H1 (cell line): Measurements from ENCODE around the gene TIMP1. TPM values are rescaled to one million over a fixed set of nuclear protein-coding genes. Genes with fewer than 3 reads are reported as not detected.

Source experiments
- CTCF ChIA-PET: fragments of 300-600 bp; sonication (Branson Sonifier 250); formaldehyde crosslinking; loops from one replicate; lab custom pipeline; 2021; ENCODE audit not compliant: partially characterized antibody; lab: Charles Lee
- POLR2A ChIA-PET: fragments of 300-600 bp; sonication (Branson Sonifier 250); formaldehyde crosslinking; loops from one replicate; lab custom pipeline; 2021; ENCODE audit warnings: inconsistent platforms; ENCODE audit not compliant: partially characterized antibody; lab: Charles Lee
- DNase-seq, 2 experiments: peaks; one replicate each; pipeline versions ENCODE4 v3.0.0 to v3.0.0-alpha.2; 2010 to 2022; ENCODE audit warnings: low spot score in 2 of 2, low read depth in 1 of 2, mixed read lengths in 1 of 2
- FAIRE-seq: peaks from 2 replicates; lab custom pipeline; 2011; peaks lifted over from hg19 to GRCh38; lab: Jason Lieb, UNC
- H2AFZ ChIP-seq: 2 replicates; pipeline ENCODE4 v1.8.1; 2012; ENCODE audit warnings: low read length, inconsistent platforms
- H2AK5ac ChIP-seq: 2 replicates; pipeline ENCODE4 v1.6.1; 2013; ENCODE audit warnings: low read depth, low read length
- H2BK120ac ChIP-seq: replicated peaks from 2 replicates; pipeline ENCODE3; 2013; ENCODE audit warnings: low read depth, low read length, inconsistent platforms
- H2BK12ac ChIP-seq: 2 replicates; pipeline ENCODE4 v1.6.1; 2013; ENCODE audit warnings: low read depth, low read length
- H2BK15ac ChIP-seq: 2 replicates; pipeline ENCODE4 v1.6.1; 2013; ENCODE audit warnings: low read length
- H2BK20ac ChIP-seq: 2 replicates; pipeline ENCODE4 v1.6.1; 2013; ENCODE audit warnings: low read length
- H2BK5ac ChIP-seq: 2 replicates; pipeline ENCODE4 v1.6.1; 2013; ENCODE audit warnings: low read depth, low read length
- H3K14ac ChIP-seq: 2 replicates; pipeline ENCODE4 v1.6.1; 2013; ENCODE audit warnings: inconsistent platforms; ENCODE audit not compliant: insufficient read length
- H3K18ac ChIP-seq: 2 replicates; pipeline ENCODE4 v1.6.1; 2013; ENCODE audit warnings: low read length; ENCODE audit errors: extremely low read depth
- H3K23ac ChIP-seq: 2 replicates; pipeline ENCODE4 v1.6.1; 2013; ENCODE audit warnings: inconsistent platforms; ENCODE audit not compliant: insufficient read length
- H3K23me2 ChIP-seq: 2 replicates; pipeline ENCODE4 v1.6.1; 2013; ENCODE audit warnings: low read depth, low read length
- H3K27ac ChIP-seq: 2 replicates; pipeline ENCODE4 v1.6.1; 2011; ENCODE audit warnings: low read depth, low read length, inconsistent platforms
- H3K27me3 ChIP-seq, 4 experiments: replicated peaks in 1 of 4; 1 replicate in 1 of 4; 2 replicates in 3 of 4; pipeline versions ENCODE4 v1.6.1 to v1.8.1; 2011 to 2013; ENCODE audit warnings: low read length in 3 of 4, mild to moderate bottlenecking in 3 of 4, inconsistent platforms in 2 of 4, mixed read lengths in 2 of 4, moderate library complexity in 1 of 4; ENCODE audit not compliant: control insufficient read depth in 3 of 4, insufficient read depth in 3 of 4; ENCODE audit errors: extremely low read depth in 1 of 4
- H3K36me3 ChIP-seq, 4 experiments: 2 replicates each; pipeline versions ENCODE4 v1.6.1 to v1.8.1; 2011 to 2013; ENCODE audit warnings: mild to moderate bottlenecking in 4 of 4, low read length in 3 of 4, moderate library complexity in 2 of 4, control low read depth in 1 of 4, inconsistent platforms in 1 of 4; ENCODE audit not compliant: insufficient read depth in 4 of 4, control insufficient read depth in 2 of 4
- H3K4ac ChIP-seq: replicated peaks from 2 replicates; pipeline ENCODE3; 2013; ENCODE audit warnings: low read length, low read depth, mixed read lengths, inconsistent platforms; ENCODE audit not compliant: insufficient read length
- H3K4me1 ChIP-seq, 4 experiments: replicated peaks in 1 of 4; 1 replicate in 1 of 4; 2 replicates in 3 of 4; pipeline versions ENCODE4 v1.6.1 to v1.8.1; 2011 to 2013; ENCODE audit warnings: low read length in 3 of 4, inconsistent platforms in 2 of 4, mixed read lengths in 1 of 4; ENCODE audit not compliant: insufficient read depth in 4 of 4, control insufficient read depth in 3 of 4
- H3K4me2 ChIP-seq, 2 experiments: 2 replicates each; pipeline versions ENCODE4 v1.6.1 to v1.8.1; 2011 to 2013; ENCODE audit warnings: low read depth in 2 of 2, low read length in 2 of 2, control low read depth in 1 of 2, inconsistent platforms in 1 of 2, mild to moderate bottlenecking in 1 of 2; ENCODE audit not compliant: insufficient read depth in 1 of 2
- H3K4me3 ChIP-seq, 4 experiments: fragments of 200-600, 300-600 bp in 1 of 4; sonication (generic), shearing (Covaris generic), sonication (Bioruptor Twin) in 1 of 4; 2 replicates each; pipeline versions ENCODE4 v1.5.1 to v1.8.1; 2011 to 2016; ENCODE audit warnings: low read length in 4 of 4, low read depth in 3 of 4, control low read depth in 2 of 4, inconsistent platforms in 2 of 4, mild to moderate bottlenecking in 2 of 4, mixed read lengths in 1 of 4, moderate library complexity in 1 of 4; ENCODE audit not compliant: insufficient read depth in 2 of 4; ENCODE audit errors: extremely low read depth in 1 of 4
- H3K56ac ChIP-seq: replicated peaks from 2 replicates; pipeline ENCODE3; 2013; ENCODE audit warnings: low read depth, mild to moderate bottlenecking, mixed read lengths, low read length, inconsistent platforms; ENCODE audit not compliant: insufficient read length
- H3K79me1 ChIP-seq: 2 replicates; pipeline ENCODE4 v1.6.1; 2013; ENCODE audit warnings: low read depth, low read length, control low read depth
- H3K79me2 ChIP-seq, 2 experiments: 2 replicates each; pipeline versions ENCODE4 v1.6.1 to v1.8.1; 2012 to 2013; ENCODE audit warnings: low read length in 2 of 2, mild to moderate bottlenecking in 2 of 2, inconsistent platforms in 1 of 2; ENCODE audit not compliant: insufficient read depth in 2 of 2, control insufficient read depth in 1 of 2
- H3K9ac ChIP-seq, 4 experiments: replicated peaks in 1 of 4; 1 replicate in 1 of 4; 2 replicates in 3 of 4; pipeline versions ENCODE4 v1.6.1 to v1.8.1; 2011 to 2013; ENCODE audit warnings: low read depth in 3 of 4, low read length in 3 of 4, control low read depth in 2 of 4, mild to moderate bottlenecking in 2 of 4, moderate library complexity in 2 of 4, inconsistent platforms in 1 of 4; ENCODE audit errors: extremely low read depth in 1 of 4
- H3K9me3 ChIP-seq, 2 experiments: 2 replicates each; pipeline versions ENCODE4 v1.6.1 to v1.8.1; 2012 to 2013; ENCODE audit warnings: mild to moderate bottlenecking in 2 of 2, moderate library complexity in 2 of 2, control low read depth in 1 of 2, inconsistent platforms in 1 of 2, low read depth in 1 of 2, low read length in 1 of 2, mixed read lengths in 1 of 2; ENCODE audit not compliant: insufficient read depth in 2 of 2
- H4K20me1 ChIP-seq, 2 experiments: replicated peaks in 1 of 2; 2 replicates each; pipeline versions ENCODE3 to v1.8.1; 2011 to 2013; ENCODE audit warnings: inconsistent platforms in 2 of 2, low read length in 2 of 2, mild to moderate bottlenecking in 1 of 2; ENCODE audit not compliant: insufficient read depth in 2 of 2, control insufficient read depth in 1 of 2
- H4K5ac ChIP-seq: 2 replicates; pipeline ENCODE4 v1.6.1; 2013; ENCODE audit warnings: low read length, low read depth, mixed read lengths, inconsistent platforms; ENCODE audit not compliant: insufficient read length
- H4K8ac ChIP-seq: 2 replicates; pipeline ENCODE4 v1.8.0; 2013; ENCODE audit warnings: mild to moderate bottlenecking, moderate library complexity, low read length, inconsistent platforms; ENCODE audit not compliant: insufficient read depth; ENCODE audit errors: extremely low read depth
- H4K91ac ChIP-seq: replicated peaks from 2 replicates; pipeline ENCODE3; 2013; ENCODE audit warnings: low read length, mixed read lengths, inconsistent platforms; ENCODE audit not compliant: insufficient read length
- BCL11A ChIP-seq, 2 experiments: IDR thresholded peaks; one replicate each; pipeline ENCODE4 v1.6.1; 2011; ENCODE audit warnings: low read depth in 2 of 2, low read length in 2 of 2, mild to moderate bottlenecking in 2 of 2
- BRCA1 ChIP-seq: IDR thresholded peaks from 2 replicates; pipeline ENCODE4 v1.6.1; 2012; ENCODE audit warnings: low read depth, low read length, improper control_type of control experiment
- CBX5 ChIP-seq: fragments of 300-800, 300-1000 bp; sonication (generic); IDR thresholded peaks from 2 replicates; pipeline ENCODE4 v1.7.1; 2016; ENCODE audit warnings: antibody characterized with exemption, low read length, low read depth
- CEBPB ChIP-seq: IDR thresholded peaks from 2 replicates; pipeline ENCODE4 v1.6.1; 2012; ENCODE audit warnings: low read depth, low read length
- CHD2 ChIP-seq: IDR thresholded peaks from 2 replicates; pipeline ENCODE4 v1.6.1; 2012; ENCODE audit warnings: low read length, improper control_type of control experiment
- CREB1 ChIP-seq: IDR thresholded peaks from 2 replicates; pipeline ENCODE4 v1.6.1; 2012; ENCODE audit warnings: inconsistent platforms
- CTBP2 ChIP-seq: IDR thresholded peaks from 2 replicates; pipeline ENCODE4 v1.7.0; 2011; ENCODE audit warnings: borderline replicate concordance, mild to moderate bottlenecking, moderate library complexity, mixed read lengths, low read length; ENCODE audit not compliant: insufficient read depth, insufficient read length
- HDAC6 ChIP-seq: IDR thresholded peaks from one replicate; pipeline ENCODE4 v1.7.1; 2012; ENCODE audit warnings: low read depth, mild to moderate bottlenecking, inconsistent platforms, low read length, moderate library complexity
- NANOG ChIP-seq: IDR thresholded peaks from 2 replicates; pipeline ENCODE4 v1.6.1; 2011; ENCODE audit warnings: low read length, low read depth, mild to moderate bottlenecking, inconsistent platforms; ENCODE audit not compliant: insufficient read depth, poor library complexity, severe bottlenecking
- NRF1 ChIP-seq: IDR thresholded peaks from 2 replicates; pipeline ENCODE4 v1.6.1; 2011; ENCODE audit warnings: mild to moderate bottlenecking, low read depth, low read length, improper control_type of control experiment
- RNF2 ChIP-seq: fragments of 200-900, 300-1000 bp; sonication (generic); IDR thresholded peaks from 2 replicates; pipeline ENCODE4 v1.7.1; 2016; ENCODE audit warnings: borderline replicate concordance, low read depth, mild to moderate bottlenecking, antibody characterized with exemption, low read length; ENCODE audit not compliant: poor library complexity, severe bottlenecking; ENCODE audit errors: missing control alignments
- SIX5 ChIP-seq: IDR thresholded peaks from 2 replicates; pipeline ENCODE4 v1.6.1; 2011; ENCODE audit warnings: mild to moderate bottlenecking, low read depth, low read length
- TAF7 ChIP-seq: optimal IDR thresholded peaks from 2 replicates; pipeline ENCODE3; 2011; ENCODE audit warnings: low read depth, mild to moderate bottlenecking, inconsistent platforms, low read length, moderate library complexity, borderline replicate concordance
- WGBS, 2 experiments: shearing (Covaris generic) in 1 of 2; methylation state at CpG; one replicate each; pipeline versions ENCODE4 v1.1.6 to v1.1.7; 2013 to 2015; ENCODE audit warnings: low lambda C conversion rate in 2 of 2, mixed read lengths in 2 of 2, inconsistent platforms in 1 of 2, low coverage in 1 of 2, missing lambda C conversion rate in 1 of 2; ENCODE audit not compliant: insufficient replicate concordance in 2 of 2, insufficient coverage in 1 of 2, insufficient read length in 1 of 2; ENCODE audit errors: extremely low coverage in 1 of 2, missing lambda C conversion rate in 1 of 2; 5-methylcytosine and 5-hydroxymethylcytosine counted together
- polyA plus RNA-seq, 7 experiments: library from polyadenylated mRNA; depleted of rRNA in 3 of 7; stranded (reverse) in 5 of 7; unstranded in 2 of 7; fragments of >200 nt in 5 of 7; fragments of 200-250 nt in 2 of 7; gene quantifications; 1 replicate in 5 of 7; 2 replicates in 1 of 7; 4 replicates in 1 of 7; pipeline versions ENCODE4 v1.2.1 to v1.2.3, GENCODE V29; 2011 to 2013; ENCODE audit warnings: missing spikeins in 2 of 7, mixed read lengths in 2 of 7
- total RNA-seq: library from RNA; stranded (reverse); fragmentation: NEBNext Ultra II Directional; extraction: Animal tissue kit (Norgen Biotek cat#: 25700); gene quantifications from 2 replicates; pipeline ENCODE4 v1.2.1, GENCODE V29; 2021

The TIMP1 gene
- total and polyA plus RNA-seq, 2 of the 8 experiments (the other 6 are each of a cell fraction or from before 2014, with no cell fraction given): 58.6 to 142 TPM

DNA sequence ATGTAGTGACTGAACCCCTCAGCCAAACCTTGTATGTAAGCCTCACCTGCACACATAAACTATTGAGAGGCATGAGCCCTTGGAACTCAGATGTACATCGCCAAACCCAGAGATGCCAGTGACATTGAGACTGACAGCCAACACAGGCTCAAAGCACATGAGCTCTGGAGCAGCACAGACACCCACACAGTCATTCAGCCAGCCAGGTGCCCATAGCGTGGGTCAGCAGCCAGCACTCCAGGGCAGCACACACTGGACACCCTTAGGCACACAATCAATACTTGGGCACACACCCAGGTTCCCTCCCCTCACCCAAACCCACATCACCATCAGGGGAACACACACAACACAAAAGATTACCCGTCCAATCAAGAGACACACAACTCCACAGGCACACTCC is 4.3 kb upstream of the TIMP1 start:
- Histone ChIP-seq H2BK12ac (no peak overlapping the region), H3K79me2 (no peaks in the 10 kb centered on the region), H4K91ac (no peak overlapping the region), H2BK15ac (no peak overlapping the region), H4K8ac (no peak overlapping the region), H3K4ac (no peak overlapping the region), H3K56ac (no peak overlapping the region), H3K79me1 (no peaks in the 10 kb centered on the region), H4K20me1 (no peaks in the 10 kb centered on the region), H3K27me3 (no peaks in the 10 kb centered on the region), H3K36me3 (no peaks in the 10 kb centered on the region), H3K23ac (no peak overlapping the region), H2AK5ac (no peak overlapping the region), H3K18ac (no peak overlapping the region), H3K9me3 (no peaks in the 10 kb centered on the region), H2BK20ac (no peak overlapping the region), H3K4me3 (no peak overlapping the region), H3K14ac (no peak overlapping the region), H3K27ac (no peak overlapping the region), H3K4me2 (no peak overlapping the region), H2AFZ (no peak overlapping the region), H3K23me2 (peaks cover 7% of the 10 kb centered on the region; the same call in 1 of the 2 replicates), H4K5ac (no peak overlapping the region), H3K9ac (no peak overlapping the region), H2BK5ac (no peak overlapping the region), H2BK120ac (no peak overlapping the region), H3K4me1 (peaks cover 0 to 15% (median 11%) of the 10 kb centered on the region in 4 experiments; a peak in 5 of 7 replicates)
- ChIA-PET POLR2A (interaction anchor here (1.2 kb wide), 1 partner anchor 42 kb away, joined by 3 read pairs; the partner anchor contains the start of gene SYN1), CTCF (interaction anchor here (1.6 kb wide), 1 partner anchor 9 kb away, joined by 4 read pairs; no protein-coding TSS in a partner anchor)
- FAIRE-seq: no peak
- no peak for DNase-seq
- 68% methylated on average over 2 of the region's 3 CpGs; no CpG with 5 or more reads in 1 of the 2 experiments for WGBS, 2 experiments
- TF ChIP-seq CHD2 (no peak), CBX5 (no peak), CTBP2 (no peak), BCL11A (IDR thresholded peaks at IDR 0.05; ENCODE audit: low read depth in 2 of 2, low read length in 2 of 2) (no peak), BRCA1 (no peak), SIX5 (no peak), HDAC6 (no peak), NRF1 (no peak), RNF2 (no peak), NANOG (no peak), TAF7 (no peak), CEBPB (no peak), CREB1 (no peak)
